H9 (cell line): ENCODE data around the gene JAKMIP1. TPM values are rescaled to one million over a fixed set of nuclear protein-coding genes. Genes with fewer than 3 reads are reported as not detected.

Experiments
- DNase-seq: peaks from one replicate; pipeline ENCODE4 v3.0.0-alpha.2; 2017
- H2AFZ ChIP-seq: one replicate; pipeline ENCODE4 v1.6.1; 2013; ENCODE audit warnings: mild to moderate bottlenecking, low read length, control low read depth, moderate library complexity
- H2AK5ac ChIP-seq: 2 replicates; pipeline ENCODE4 v1.6.1; 2013; ENCODE audit warnings: low read length, control low read depth, mixed read lengths; ENCODE audit not compliant: insufficient read length
- H2BK120ac ChIP-seq: one replicate; pipeline ENCODE4 v1.6.1; 2013; ENCODE audit warnings: low read depth, mild to moderate bottlenecking, low read length, control low read depth, inconsistent platforms; ENCODE audit not compliant: poor library complexity, severe bottlenecking
- H2BK12ac ChIP-seq: 2 replicates; pipeline ENCODE4 v1.6.1; 2013; ENCODE audit warnings: low read length, control low read depth, mixed read lengths, low read depth; ENCODE audit not compliant: insufficient read length
- H2BK15ac ChIP-seq: 2 replicates; pipeline ENCODE4 v1.6.1; 2013; ENCODE audit warnings: low read depth, low read length, control low read depth
- H2BK20ac ChIP-seq: one replicate; pipeline ENCODE4 v1.6.1; 2013; ENCODE audit warnings: low read depth, mild to moderate bottlenecking, low read length, control low read depth, inconsistent platforms; ENCODE audit not compliant: poor library complexity, severe bottlenecking
- H2BK5ac ChIP-seq: 2 replicates; pipeline ENCODE4 v1.6.1; 2013; ENCODE audit warnings: low read length, control low read depth, mixed read lengths; ENCODE audit not compliant: insufficient read length
- H3K14ac ChIP-seq: 2 replicates; pipeline ENCODE4 v1.6.1; 2013; ENCODE audit warnings: low read length, control low read depth; ENCODE audit not compliant: insufficient read depth
- H3K18ac ChIP-seq: 2 replicates; pipeline ENCODE4 v1.6.1; 2013; ENCODE audit warnings: low read depth, mild to moderate bottlenecking, mixed read lengths, low read length, control low read depth; ENCODE audit not compliant: insufficient read length
- H3K23ac ChIP-seq: 2 replicates; pipeline ENCODE4 v1.6.1; 2013; ENCODE audit warnings: low read length, control low read depth, mixed read lengths, low read depth; ENCODE audit not compliant: insufficient read length
- H3K23me2 ChIP-seq: 2 replicates; pipeline ENCODE4 v1.6.1; 2013; ENCODE audit warnings: low read depth, mild to moderate bottlenecking, mixed read lengths, low read length, control low read depth; ENCODE audit not compliant: insufficient read length, poor library complexity, severe bottlenecking
- H3K27ac ChIP-seq: 2 replicates; pipeline ENCODE4 v1.5.1; 2013; ENCODE audit warnings: low read length, control low read depth, mixed read lengths, low read depth; ENCODE audit not compliant: insufficient read length
- H3K27me3 ChIP-seq: 2 replicates; pipeline ENCODE4 v1.6.1; 2013; ENCODE audit warnings: low read length, control low read depth, inconsistent platforms; ENCODE audit not compliant: insufficient read depth
- H3K4ac ChIP-seq: 2 replicates; pipeline ENCODE4 v1.6.1; 2013; ENCODE audit warnings: low read depth, mild to moderate bottlenecking, control low read depth, inconsistent platforms, low read length, moderate library complexity
- H3K4me1 ChIP-seq: 2 replicates; pipeline ENCODE4 v1.6.1; 2013; ENCODE audit warnings: low read length, control low read depth, inconsistent platforms; ENCODE audit not compliant: insufficient read depth
- H3K4me2 ChIP-seq: 2 replicates; pipeline ENCODE4 v1.6.1; 2013; ENCODE audit warnings: low read length, control low read depth, mixed read lengths; ENCODE audit not compliant: insufficient read length, insufficient read depth
- H3K56ac ChIP-seq: 2 replicates; pipeline ENCODE4 v1.6.1; 2013; ENCODE audit warnings: low read depth, mild to moderate bottlenecking, mixed read lengths, low read length, control low read depth; ENCODE audit not compliant: insufficient read length
- H3K79me1 ChIP-seq: 2 replicates; pipeline ENCODE4 v1.6.1; 2013; ENCODE audit warnings: low read depth, mild to moderate bottlenecking, moderate library complexity, low read length, control low read depth, inconsistent platforms; ENCODE audit not compliant: insufficient read depth, poor library complexity, severe bottlenecking
- H3K79me2 ChIP-seq: 2 replicates; pipeline ENCODE4 v1.6.1; 2013; ENCODE audit warnings: low read length, control low read depth, inconsistent platforms; ENCODE audit not compliant: insufficient read depth
- H3K9ac ChIP-seq: 2 replicates; pipeline ENCODE4 v1.6.1; 2013; ENCODE audit warnings: low read length, control low read depth, mixed read lengths; ENCODE audit not compliant: insufficient read length; ENCODE audit errors: extremely low read depth
- H3K9me3 ChIP-seq: one replicate; pipeline ENCODE4 v1.6.1; 2013; ENCODE audit warnings: low read depth, low read length, inconsistent platforms; ENCODE audit not compliant: control insufficient read depth
- H3T11ph ChIP-seq: one replicate; pipeline ENCODE4 v1.6.1; 2013; ENCODE audit warnings: mild to moderate bottlenecking, low read length, control low read depth, inconsistent platforms
- H4K20me1 ChIP-seq: one replicate; pipeline ENCODE4 v1.6.1; 2013; ENCODE audit not compliant: control insufficient read depth, insufficient read length, insufficient read depth
- H4K5ac ChIP-seq: 2 replicates; pipeline ENCODE4 v1.6.1; 2013; ENCODE audit warnings: low read depth, mild to moderate bottlenecking, mixed read lengths, low read length, control low read depth; ENCODE audit not compliant: insufficient read length
- H4K8ac ChIP-seq: replicated peaks from 2 replicates; pipeline ENCODE4 v1.6.1; 2013; ENCODE audit warnings: low read length, control low read depth, mixed read lengths, low read depth; ENCODE audit not compliant: insufficient read length
- H4K91ac ChIP-seq: 2 replicates; pipeline ENCODE4 v1.6.1; 2013; ENCODE audit warnings: low read depth, mild to moderate bottlenecking, moderate library complexity, mixed read lengths, low read length, control low read depth; ENCODE audit not compliant: insufficient read length
- H3K27ac Mint-ChIP-seq, 3 experiments: 2 replicates in 2 of 3; 3 replicates in 1 of 3; pipeline ENCODE4 v1.8.0; 2020 to 2021; ENCODE audit warnings: mixed read lengths in 3 of 3, mild to moderate bottlenecking in 1 of 3, moderate library complexity in 1 of 3
- H3K27me3 Mint-ChIP-seq: 2 replicates; pipeline ENCODE4 v1.8.0; 2021; ENCODE audit warnings: low read depth, mild to moderate bottlenecking, moderate library complexity, mixed read lengths
- H3K36me3 Mint-ChIP-seq, 3 experiments: 2 replicates in 2 of 3; 3 replicates in 1 of 3; pipeline ENCODE4 v1.8.0; 2020 to 2021; ENCODE audit warnings: low read depth in 3 of 3, mixed read lengths in 3 of 3; ENCODE audit not compliant: insufficient read depth in 1 of 3
- H3K4me1 Mint-ChIP-seq, 2 experiments: 2 replicates each; pipeline ENCODE4 v1.8.0; 2020; ENCODE audit warnings: mixed read lengths in 2 of 2
- H3K4me3 Mint-ChIP-seq, 2 experiments: 2 replicates in 1 of 2; 3 replicates in 1 of 2; pipeline ENCODE4 v1.8.0; 2020 to 2021; ENCODE audit warnings: mild to moderate bottlenecking in 2 of 2, mixed read lengths in 2 of 2, moderate library complexity in 1 of 2
- H3K9me3 Mint-ChIP-seq, 2 experiments: 2 replicates in 1 of 2; 3 replicates in 1 of 2; pipeline ENCODE4 v1.8.0; 2020; ENCODE audit warnings: mild to moderate bottlenecking in 2 of 2, mixed read lengths in 2 of 2, moderate library complexity in 1 of 2
- CTCF ChIP-seq: fragments of 200-600 bp; sonication (generic); conservative IDR thresholded peaks from 3 replicates; pipeline ENCODE4 v1.8.0; 2021; ENCODE audit warnings: antibody characterized with exemption, mild to moderate bottlenecking
- WGBS: extraction: QIAGEN DNeasy Blood & Tissue Kit; methylation state at CpG from one replicate; pipeline ENCODE4 v1.1.7; 2013; ENCODE audit warnings: missing lambda C conversion rate, low lambda C conversion rate, mixed read lengths; ENCODE audit not compliant: insufficient read length; ENCODE audit errors: extremely low coverage; 5-methylcytosine and 5-hydroxymethylcytosine counted together
- total RNA-seq: library from RNA; stranded (reverse); gene quantifications from 2 replicates; pipeline ENCODE4 v1.2.1, GENCODE V29; 2021

JAKMIP1 gene
- total RNA-seq, 1 experiment from 2014 or later, result 1.5 TPM

- no peak overlapping the region for H3K4ac ChIP-seq
- TF ChIP-seq CTCF, result no peak
- H3K36me3 Mint-ChIP-seq, result no peaks in the 10 kb centered on the region
- no peak overlapping the region for H3K4me3 Mint-ChIP-seq
- H3K23me2 ChIP-seq, result no peaks in the 10 kb centered on the region
- no CpG with 5 or more reads among the region's 7 CpGs for WGBS
- H3K4me1 ChIP-seq, result no peaks in the 10 kb centered on the region
- no peak overlapping the region for H4K91ac ChIP-seq
- H2BK20ac ChIP-seq, result no peak overlapping the region
- H3K4me2 ChIP-seq, result no peak overlapping the region
- H4K5ac ChIP-seq, result no peak overlapping the region
- H3K18ac ChIP-seq, result no peak overlapping the region
- H2BK5ac ChIP-seq, result no peak overlapping the region
- H3K9ac ChIP-seq, result no peak overlapping the region
- H3K27ac ChIP-seq, result no peak overlapping the region
- no peak overlapping the region for H3T11ph ChIP-seq
- peaks cover 12% of the 10 kb centered on the region for H3K27me3 Mint-ChIP-seq
- H2BK15ac ChIP-seq, result no peak overlapping the region
- peak; percentile 14 for DNase-seq
- no peak overlapping the region for H2BK12ac ChIP-seq
- no peaks in the 10 kb centered on the region for H4K20me1 ChIP-seq
- H2AK5ac ChIP-seq, result no peak overlapping the region
- no peak overlapping the region for H2AFZ ChIP-seq
- H3K9me3 Mint-ChIP-seq, result peaks cover 0 to 3% of the 10 kb centered on the region in 2 experiments; a peak in 2 of 5 replicates
- peaks cover 5 to 26% of the 10 kb centered on the region in 2 experiments; a peak in 3 of 4 replicates for H3K4me1 Mint-ChIP-seq
- H2BK120ac ChIP-seq, result no peak overlapping the region
- no peaks in the 10 kb centered on the region for H3K79me1 ChIP-seq
- H3K27me3 ChIP-seq, result 0 out of 2 replicates have a peak, but pooled peaks cover 3% of the 10 kb centered on the region
- H3K14ac ChIP-seq, result no peak overlapping the region
- H4K8ac ChIP-seq, result no peak overlapping the region
- no peak overlapping the region for H3K27ac Mint-ChIP-seq
- H3K23ac ChIP-seq, result no peak overlapping the region
- no peak overlapping the region for H3K56ac ChIP-seq
- H3K9me3 ChIP-seq, result no peaks in the 10 kb centered on the region
- no peaks in the 10 kb centered on the region for H3K79me2 ChIP-seq
These were observed 26.2 kb upstream of the JAKMIP1 start for GRCh38 chr4:6226506-6226905.
